HepG2 (cell line): Measurements from ENCODE around the gene HSDL2. TPM values are rescaled to one million over a fixed set of nuclear protein-coding genes. Genes with fewer than 3 reads are reported as not detected.

Experiments used
- HCFC1 ChIP-seq: fragments of 150-350 bp; IDR thresholded peaks from 2 replicates; pipeline ENCODE4 v1.6.1; 2014; ENCODE audit warnings: low read depth, low read length
- JUND ChIP-seq: sonication (generic); formaldehyde crosslinking; IDR thresholded peaks from 2 replicates; pipeline ENCODE4 v1.8.0; 2022; ENCODE audit warnings: mild to moderate bottlenecking, missing genetic modification reagents
- RAD51 ChIP-seq: fragments of 450-650 bp; IDR thresholded peaks from 2 replicates; pipeline ENCODE4 v1.6.1; 2016; ENCODE audit warnings: borderline replicate concordance
- SYNCRIP ChIP-seq: fragments of 200-400 bp; formaldehyde crosslinking; IDR thresholded peaks from 2 replicates; pipeline ENCODE4 v1.6.1; 2018; ENCODE audit warnings: mild to moderate bottlenecking, low read depth, low read length; ENCODE audit not compliant: insufficient read depth
- ZNF549 ChIP-seq: sonication (generic); formaldehyde crosslinking; IDR thresholded peaks from 2 replicates; pipeline ENCODE4 v1.5.0; 2020; ENCODE audit warnings: missing genetic modification reagents
- ZNF724P ChIP-seq: sonication (generic); formaldehyde crosslinking; IDR thresholded peaks from 2 replicates; pipeline ENCODE4 v1.8.0; 2022; ENCODE audit warnings: missing genetic modification reagents, borderline replicate concordance
- ZNF788 ChIP-seq: sonication (generic); formaldehyde crosslinking; IDR thresholded peaks from 2 replicates; pipeline ENCODE4 v1.5.0; 2020; ENCODE audit warnings: mild to moderate bottlenecking, missing genetic modification reagents, borderline replicate concordance
- polyA plus RNA-seq, 8 experiments: library from polyadenylated mRNA; depleted of rRNA in 3 of 8; stranded (reverse) in 7 of 8; unstranded in 1 of 8; fragments of >200 nt; fragmentation: Illumina TruSeq in 4 of 8; extraction: Trizol in 4 of 8; gene quantifications; 2 replicates each; pipeline versions ENCODE4 v1.2.1 to v1.2.3, GENCODE V29; 2011 to 2016; ENCODE audit warnings: low read depth in 4 of 8, missing spikeins in 1 of 8, mixed read lengths in 1 of 8; ENCODE audit not compliant: insufficient read depth in 1 of 8
- total RNA-seq, 5 experiments: library from RNA; depleted of rRNA; stranded (reverse); fragments of >200 nt; fragmentation: Illumina TruSeq; extraction: Trizol; gene quantifications; 2 replicates each; pipeline ENCODE4 v1.2.3, GENCODE V29; 2016; ENCODE audit warnings: low read depth in 1 of 5
- TF ChIP-seq, protein P1 (sequence below): sonication (generic); formaldehyde crosslinking; IDR thresholded peaks from 2 replicates; pipeline ENCODE4 v1.4.0; 2020; ENCODE audit warnings: mild to moderate bottlenecking, missing genetic modification reagents
- TF ChIP-seq, protein P2 (sequence below): sonication (generic); formaldehyde crosslinking; IDR thresholded peaks from 2 replicates; pipeline ENCODE4; 2020; ENCODE audit warnings: missing genetic modification reagents, mild to moderate bottlenecking, borderline replicate concordance
- TF ChIP-seq, protein P3 (sequence below), 2 experiments: fragments of 450-650 bp in 1 of 2; sonication (generic) in 1 of 2; formaldehyde crosslinking in 1 of 2; IDR thresholded peaks; 2 replicates each; pipeline versions ENCODE4 v1.6.1 to v1.8.0; 2016 to 2022; ENCODE audit warnings: antibody characterized with exemption in 1 of 2, mild to moderate bottlenecking in 1 of 2, missing genetic modification reagents in 1 of 2
- TF ChIP-seq, protein P4 (sequence below): sonication (generic); formaldehyde crosslinking; IDR thresholded peaks from 2 replicates; pipeline ENCODE4 v1.5.1; 2020; ENCODE audit warnings: mild to moderate bottlenecking, missing genetic modification reagents

The HSDL2 gene
- total and polyA plus RNA-seq, 2 of the 13 experiments (the other 11 are each of a cell fraction or from before 2014, with no cell fraction given), result 55.3 to 80.2 TPM

DNA sequence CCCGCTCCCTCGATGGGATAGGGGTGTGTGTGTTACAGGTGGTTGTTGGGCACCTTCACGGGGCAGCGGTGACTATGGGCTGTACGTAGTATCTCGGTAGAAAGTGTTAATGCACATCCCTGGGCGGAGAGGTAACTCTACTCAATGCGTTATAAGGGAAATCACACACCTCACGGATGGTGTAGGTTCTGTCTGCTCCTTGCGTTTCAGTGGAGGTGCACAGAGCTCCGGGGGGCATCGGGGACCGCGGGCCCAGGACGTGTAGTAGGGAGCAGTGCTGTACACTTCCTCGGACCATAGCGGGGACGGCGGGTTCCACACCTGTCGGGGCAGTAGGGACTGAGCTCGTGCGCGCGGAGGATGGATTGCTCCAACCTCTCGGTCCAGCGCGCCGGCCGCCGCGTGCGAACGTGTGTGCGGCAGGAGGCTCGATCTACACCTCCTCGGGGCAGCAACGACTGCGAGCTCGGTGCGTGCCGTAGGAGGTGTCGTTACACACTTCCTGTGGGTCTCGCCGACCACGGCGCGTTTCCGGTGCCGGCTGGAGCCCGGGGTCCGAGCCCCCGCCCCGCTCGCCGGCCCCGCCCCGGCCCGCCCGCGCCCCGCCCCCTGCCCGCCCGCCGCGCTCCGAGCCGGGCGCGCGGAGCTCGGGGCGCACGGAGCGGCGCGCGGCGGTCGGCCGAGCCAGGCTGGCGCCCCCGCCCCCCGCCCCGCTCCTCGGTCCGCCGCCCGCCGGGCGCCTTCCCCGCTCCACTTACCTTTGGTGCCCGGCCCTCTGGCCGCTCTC is 106.5 kb downstream of the HSDL2 start, which contains the start of gene KIAA1958 (continued):
- TF ChIP-seq, protein P1, sequence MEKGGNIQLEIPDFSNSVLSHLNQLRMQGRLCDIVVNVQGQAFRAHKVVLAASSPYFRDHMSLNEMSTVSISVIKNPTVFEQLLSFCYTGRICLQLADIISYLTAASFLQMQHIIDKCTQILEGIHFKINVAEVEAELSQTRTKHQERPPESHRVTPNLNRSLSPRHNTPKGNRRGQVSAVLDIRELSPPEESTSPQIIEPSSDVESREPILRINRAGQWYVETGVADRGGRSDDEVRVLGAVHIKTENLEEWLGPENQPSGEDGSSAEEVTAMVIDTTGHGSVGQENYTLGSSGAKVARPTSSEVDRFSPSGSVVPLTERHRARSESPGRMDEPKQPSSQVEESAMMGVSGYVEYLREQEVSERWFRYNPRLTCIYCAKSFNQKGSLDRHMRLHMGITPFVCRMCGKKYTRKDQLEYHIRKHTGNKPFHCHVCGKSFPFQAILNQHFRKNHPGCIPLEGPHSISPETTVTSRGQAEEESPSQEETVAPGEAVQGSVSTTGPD (CRISPR knock-in tag), result no peak
- TF ChIP-seq ZNF549 (CRISPR knock-in tag) (no peak), ZNF724P (peak; percentile 93), ZNF788 (CRISPR knock-in tag) (0 out of 2 replicates have a peak, but pooled peaks have one; percentile 51), JUND (CRISPR knock-in tag) (no peak), HCFC1 (no peak), RAD51 (no peak), SYNCRIP (no peak)
- TF ChIP-seq, protein P2, sequence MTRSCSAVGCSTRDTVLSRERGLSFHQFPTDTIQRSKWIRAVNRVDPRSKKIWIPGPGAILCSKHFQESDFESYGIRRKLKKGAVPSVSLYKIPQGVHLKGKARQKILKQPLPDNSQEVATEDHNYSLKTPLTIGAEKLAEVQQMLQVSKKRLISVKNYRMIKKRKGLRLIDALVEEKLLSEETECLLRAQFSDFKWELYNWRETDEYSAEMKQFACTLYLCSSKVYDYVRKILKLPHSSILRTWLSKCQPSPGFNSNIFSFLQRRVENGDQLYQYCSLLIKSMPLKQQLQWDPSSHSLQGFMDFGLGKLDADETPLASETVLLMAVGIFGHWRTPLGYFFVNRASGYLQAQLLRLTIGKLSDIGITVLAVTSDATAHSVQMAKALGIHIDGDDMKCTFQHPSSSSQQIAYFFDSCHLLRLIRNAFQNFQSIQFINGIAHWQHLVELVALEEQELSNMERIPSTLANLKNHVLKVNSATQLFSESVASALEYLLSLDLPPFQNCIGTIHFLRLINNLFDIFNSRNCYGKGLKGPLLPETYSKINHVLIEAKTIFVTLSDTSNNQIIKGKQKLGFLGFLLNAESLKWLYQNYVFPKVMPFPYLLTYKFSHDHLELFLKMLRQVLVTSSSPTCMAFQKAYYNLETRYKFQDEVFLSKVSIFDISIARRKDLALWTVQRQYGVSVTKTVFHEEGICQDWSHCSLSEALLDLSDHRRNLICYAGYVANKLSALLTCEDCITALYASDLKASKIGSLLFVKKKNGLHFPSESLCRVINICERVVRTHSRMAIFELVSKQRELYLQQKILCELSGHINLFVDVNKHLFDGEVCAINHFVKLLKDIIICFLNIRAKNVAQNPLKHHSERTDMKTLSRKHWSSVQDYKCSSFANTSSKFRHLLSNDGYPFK (CRISPR knock-in tag), result peak; percentile 81
- TF ChIP-seq, protein P3, sequence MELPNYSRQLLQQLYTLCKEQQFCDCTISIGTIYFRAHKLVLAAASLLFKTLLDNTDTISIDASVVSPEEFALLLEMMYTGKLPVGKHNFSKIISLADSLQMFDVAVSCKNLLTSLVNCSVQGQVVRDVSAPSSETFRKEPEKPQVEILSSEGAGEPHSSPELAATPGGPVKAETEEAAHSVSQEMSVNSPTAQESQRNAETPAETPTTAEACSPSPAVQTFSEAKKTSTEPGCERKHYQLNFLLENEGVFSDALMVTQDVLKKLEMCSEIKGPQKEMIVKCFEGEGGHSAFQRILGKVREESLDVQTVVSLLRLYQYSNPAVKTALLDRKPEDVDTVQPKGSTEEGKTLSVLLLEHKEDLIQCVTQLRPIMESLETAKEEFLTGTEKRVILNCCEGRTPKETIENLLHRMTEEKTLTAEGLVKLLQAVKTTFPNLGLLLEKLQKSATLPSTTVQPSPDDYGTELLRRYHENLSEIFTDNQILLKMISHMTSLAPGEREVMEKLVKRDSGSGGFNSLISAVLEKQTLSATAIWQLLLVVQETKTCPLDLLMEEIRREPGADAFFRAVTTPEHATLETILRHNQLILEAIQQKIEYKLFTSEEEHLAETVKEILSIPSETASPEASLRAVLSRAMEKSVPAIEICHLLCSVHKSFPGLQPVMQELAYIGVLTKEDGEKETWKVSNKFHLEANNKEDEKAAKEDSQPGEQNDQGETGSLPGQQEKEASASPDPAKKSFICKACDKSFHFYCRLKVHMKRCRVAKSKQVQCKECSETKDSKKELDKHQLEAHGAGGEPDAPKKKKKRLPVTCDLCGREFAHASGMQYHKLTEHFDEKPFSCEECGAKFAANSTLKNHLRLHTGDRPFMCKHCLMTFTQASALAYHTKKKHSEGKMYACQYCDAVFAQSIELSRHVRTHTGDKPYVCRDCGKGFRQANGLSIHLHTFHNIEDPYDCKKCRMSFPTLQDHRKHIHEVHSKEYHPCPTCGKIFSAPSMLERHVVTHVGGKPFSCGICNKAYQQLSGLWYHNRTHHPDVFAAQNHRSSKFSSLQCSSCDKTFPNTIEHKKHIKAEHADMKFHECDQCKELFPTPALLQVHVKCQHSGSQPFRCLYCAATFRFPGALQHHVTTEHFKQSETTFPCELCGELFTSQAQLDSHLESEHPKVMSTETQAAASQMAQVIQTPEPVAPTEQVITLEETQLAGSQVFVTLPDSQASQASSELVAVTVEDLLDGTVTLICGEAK (IDR thresholded peaks at IDR 0.05), result no peak
- TF ChIP-seq, protein P3 (CRISPR knock-in tag; IDR thresholded peaks at IDR 0.05), result peak; percentile 88
- TF ChIP-seq, protein P4, sequence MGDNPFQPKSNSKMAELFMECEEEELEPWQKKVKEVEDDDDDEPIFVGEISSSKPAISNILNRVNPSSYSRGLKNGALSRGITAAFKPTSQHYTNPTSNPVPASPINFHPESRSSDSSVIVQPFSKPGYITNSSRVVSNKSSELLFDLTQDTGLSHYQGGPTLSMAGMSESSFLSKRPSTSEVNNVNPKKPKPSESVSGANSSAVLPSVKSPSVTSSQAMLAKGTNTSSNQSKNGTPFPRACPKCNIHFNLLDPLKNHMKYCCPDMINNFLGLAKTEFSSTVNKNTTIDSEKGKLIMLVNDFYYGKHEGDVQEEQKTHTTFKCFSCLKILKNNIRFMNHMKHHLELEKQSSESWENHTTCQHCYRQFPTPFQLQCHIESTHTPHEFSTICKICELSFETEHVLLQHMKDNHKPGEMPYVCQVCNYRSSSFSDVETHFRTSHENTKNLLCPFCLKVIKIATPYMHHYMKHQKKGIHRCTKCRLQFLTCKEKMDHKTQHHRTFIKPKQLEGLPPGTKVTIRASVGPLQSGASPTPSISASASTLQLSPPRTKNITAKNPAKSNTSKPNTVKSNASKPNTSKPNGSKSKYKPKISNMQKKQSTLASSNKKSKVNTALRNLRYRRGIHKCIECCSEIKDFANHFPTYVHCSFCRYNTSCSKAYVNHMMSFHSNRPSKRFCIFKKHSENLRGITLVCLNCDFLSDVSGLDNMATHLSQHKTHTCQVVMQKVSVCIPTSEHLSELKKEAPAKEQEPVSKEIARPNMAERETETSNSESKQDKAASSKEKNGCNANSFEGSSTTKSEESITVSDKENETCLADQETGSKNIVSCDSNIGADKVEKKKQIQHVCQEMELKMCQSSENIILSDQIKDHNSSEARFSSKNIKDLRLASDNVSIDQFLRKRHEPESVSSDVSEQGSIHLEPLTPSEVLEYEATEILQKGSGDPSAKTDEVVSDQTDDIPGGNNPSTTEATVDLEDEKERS, result peak; percentile 84; the same call in 1 of the 2 replicates
